NCI-H1092 (cell line): ENCODE measurements around the gene TYR.
"Not testable (repeated sequence)": the region's sequence is repeated elsewhere in the genome, so short reads cannot be mapped to it uniquely, and the experiment has no call there.

Experiments
- DNase-seq: peaks from one replicate; lab custom pipeline; 2025; lab: John Stamatoyannopoulos, UW

The TYR gene

DNA sequence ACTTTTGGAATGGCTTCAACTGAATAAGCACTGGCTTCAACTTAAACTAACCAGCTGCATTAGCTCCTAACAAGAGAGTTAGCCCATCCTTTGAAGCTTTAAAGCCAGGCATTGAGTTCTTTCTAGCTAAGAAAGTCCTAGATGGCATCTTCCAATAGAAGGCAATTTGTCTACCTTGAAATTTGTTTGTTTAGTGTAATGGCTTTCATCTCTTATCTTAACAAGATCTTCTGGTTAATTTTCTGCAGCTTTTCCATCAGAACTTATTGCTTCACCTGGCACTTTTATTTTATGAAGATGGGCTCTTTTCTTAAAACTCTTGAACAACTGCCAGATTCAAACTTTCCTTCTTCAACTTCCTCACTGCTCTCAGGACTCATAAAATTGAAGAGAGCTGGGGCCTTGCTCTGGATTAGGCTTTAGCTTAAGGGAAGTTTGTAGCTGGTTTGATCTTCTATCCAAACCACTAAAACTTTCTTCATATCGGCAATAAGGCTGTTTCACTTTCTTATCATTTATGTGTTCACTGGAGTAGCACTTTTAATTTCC lies 94.9 kb downstream of the TYR start:
- not testable (repeated sequence) for DNase-seq

DNA sequence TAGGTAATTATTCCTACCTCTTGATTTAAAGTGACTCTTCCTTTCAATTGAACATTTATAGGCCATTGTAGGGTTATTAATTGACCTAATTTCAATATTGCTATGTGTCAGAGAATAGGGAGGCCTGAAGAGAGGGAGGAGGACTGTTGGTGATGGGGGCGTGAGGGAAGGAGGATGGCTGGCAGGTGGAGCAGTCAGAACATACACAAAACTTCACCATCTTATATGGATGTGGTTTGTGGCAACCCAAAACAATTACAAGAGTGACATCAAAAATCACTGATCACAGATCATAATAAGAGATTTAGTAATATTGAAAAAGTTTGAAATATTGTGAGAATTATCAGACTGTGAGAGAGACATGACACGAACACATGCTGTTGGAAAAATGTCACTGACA lies 95.5 kb downstream of the TYR start:
- not testable (repeated sequence) for DNase-seq

DNA sequence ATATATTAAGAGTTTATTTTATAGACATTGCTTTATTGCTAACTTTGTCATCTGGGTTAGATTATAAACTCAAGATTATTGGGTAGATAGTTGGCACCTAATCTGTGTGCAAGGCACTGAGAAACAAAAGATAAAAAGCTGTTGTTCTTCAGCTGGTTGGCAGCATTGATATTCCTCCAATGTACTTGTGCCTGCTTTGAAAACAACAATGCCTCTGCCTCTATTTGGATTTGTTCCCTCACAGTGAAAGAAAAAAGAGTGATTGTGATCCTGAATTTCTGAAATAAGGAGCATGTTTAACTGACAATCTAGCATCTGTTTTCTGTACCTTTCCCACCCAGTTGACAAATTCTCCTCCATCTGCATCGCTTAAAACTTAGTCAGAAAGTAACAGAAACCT lies 98.3 kb downstream of the TYR start:
- no peak for DNase-seq

DNA sequence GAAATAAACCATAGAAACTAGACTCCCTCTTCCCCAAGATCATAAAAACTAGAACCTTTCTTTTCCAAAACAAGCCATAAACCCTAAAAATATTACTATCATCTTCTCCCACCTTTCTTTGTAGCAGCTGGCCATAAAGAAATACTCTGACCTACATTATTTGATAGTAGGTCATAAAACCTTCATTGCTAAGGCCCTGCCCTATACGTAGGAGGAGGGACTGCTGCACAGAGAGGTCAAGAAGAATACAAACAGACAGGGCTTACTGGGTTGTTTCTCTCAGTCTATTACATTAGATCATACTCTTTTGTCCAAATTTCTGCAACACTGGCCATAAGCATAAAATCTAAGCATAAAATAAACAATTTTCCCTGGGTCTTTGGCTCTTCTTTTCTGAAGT lies 101.5 kb downstream of the TYR start:
- no peak for DNase-seq

DNA sequence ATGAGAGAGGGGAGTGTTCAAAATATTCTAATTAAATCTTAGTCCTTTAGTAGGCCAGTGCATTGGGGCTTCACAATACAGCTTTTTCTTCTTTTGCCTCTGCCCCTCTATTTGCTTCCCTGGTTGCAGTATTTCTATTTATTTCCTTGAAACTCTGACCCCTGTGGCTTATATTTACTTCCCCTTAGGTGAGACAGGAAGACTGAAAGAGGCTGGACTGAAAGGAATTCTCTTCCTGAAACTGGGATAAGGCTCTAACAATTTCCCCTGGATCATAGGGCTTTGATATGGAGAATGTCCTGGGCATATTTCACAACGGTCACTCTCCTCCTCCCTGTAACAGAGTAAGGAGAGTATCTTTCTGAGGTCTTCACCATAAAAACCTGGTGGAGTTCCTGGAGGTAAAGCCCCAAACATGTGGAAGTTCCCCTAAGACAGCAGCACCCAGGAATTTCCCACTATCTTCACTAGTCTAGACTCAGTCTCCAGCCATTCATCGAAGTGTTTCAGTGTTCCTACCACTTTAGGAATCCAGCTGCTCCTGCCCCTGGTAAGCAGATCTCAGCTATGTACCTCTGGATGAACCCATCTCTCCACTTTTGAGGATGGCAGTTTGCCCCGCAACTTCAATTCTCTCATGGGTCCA lies 103.5 kb downstream of the TYR start:
- not testable (repeated sequence) for DNase-seq

DNA sequence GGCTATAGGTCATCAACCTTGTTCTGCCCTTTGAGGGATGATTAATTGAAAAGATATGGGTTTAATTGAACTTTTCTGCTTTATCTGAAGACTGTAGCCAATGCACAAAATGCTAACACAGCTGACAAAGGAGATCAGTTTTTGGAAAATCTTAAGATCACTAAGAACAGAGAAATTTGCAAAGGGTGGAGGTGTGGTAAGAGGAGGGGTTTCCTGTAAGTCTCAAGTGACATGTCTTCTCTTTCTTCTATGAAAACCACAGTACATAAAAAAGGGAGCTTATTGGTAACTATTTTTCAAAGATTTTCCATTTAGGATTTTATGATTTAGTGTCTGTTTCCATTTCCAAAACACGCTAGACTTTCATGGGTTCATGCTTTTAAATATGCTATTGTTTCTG lies 108.9 kb downstream of the TYR start:
- DNase-seq = not testable (repeated sequence)

DNA sequence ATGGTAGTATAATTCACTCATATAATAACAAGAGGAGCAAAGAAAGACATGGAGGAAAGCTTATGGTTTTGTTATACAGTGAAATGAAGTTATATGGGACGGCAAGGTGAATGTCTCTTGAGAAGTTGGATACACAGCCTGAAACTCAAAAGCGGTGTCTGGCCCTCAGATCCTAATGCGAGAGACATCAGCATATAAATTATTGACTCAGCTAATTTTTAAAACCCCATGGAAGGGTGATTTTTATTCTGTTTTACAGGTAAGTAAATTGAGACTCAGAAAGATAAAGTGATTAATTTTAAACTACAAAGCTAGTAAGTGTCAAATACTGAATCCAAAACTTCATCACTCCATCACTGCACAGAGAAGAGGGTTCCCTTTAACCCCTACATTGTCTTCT lies 110.3 kb downstream of the TYR start:
- not testable (repeated sequence) for DNase-seq

DNA sequence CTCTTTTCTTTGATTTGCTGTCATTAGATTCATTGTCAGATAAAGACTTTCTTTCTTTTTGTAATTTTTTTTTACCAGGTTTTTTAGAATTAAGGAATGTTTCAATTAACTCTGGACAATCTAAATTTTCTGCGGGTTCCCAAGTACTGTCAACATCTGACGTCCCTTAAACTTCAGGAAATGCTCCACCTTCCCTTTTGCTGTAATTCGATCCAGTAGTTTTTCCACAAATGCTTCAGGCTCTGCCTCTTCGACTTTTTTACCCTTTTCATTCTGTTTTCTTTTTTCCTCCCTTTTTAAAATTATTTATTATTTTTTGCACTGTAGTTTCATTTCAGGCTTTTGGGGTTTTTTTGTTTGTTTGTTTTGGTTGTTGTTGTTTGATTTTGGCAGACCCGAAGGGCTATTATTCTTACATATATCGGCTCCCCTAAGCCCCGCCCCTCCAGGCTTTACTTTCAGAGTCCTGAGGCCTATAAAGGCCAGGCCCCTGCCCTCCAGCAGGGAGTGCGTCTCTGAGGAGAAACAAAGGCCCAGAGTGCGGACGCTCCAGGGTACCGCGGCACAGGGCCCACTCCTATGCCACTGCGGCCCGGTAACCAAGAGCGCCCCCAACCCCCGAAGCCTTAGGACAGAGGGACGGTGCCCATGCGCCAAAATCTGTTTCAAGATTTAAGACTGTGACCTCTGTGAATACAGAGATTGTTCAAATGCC lies 116.4 kb downstream of the TYR start:
- no peak for DNase-seq

DNA sequence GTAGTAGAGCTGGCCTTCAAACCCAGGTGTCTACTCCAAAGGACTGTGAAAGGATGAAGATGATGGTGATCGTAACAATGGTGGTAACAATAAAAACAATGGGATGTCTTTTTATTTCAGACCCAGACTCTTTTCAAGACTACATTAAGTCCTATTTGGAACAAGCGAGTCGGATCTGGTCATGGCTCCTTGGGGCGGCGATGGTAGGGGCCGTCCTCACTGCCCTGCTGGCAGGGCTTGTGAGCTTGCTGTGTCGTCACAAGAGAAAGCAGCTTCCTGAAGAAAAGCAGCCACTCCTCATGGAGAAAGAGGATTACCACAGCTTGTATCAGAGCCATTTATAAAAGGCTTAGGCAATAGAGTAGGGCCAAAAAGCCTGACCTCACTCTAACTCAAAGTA lies 117.3 kb downstream of the TYR start:
- not testable (repeated sequence) for DNase-seq

DNA sequence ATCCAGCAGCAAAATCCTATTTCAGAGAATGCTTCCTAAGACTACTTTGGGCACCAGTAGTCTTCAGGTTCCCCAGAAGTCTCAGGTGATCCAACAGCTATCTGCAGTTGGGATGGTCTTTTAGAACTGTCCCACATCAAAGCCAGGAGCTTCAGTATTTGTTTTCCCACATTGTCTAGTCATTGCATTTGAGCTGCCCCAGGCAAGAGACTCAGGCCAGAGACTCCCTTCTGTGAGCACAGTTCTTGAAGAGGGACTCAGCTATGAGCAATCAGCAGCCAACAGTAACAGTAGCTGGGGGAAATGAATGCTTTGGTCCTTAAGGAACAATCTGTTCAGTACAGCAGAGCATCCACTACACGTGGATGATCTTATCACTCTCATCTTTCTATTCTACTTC lies 125.4 kb downstream of the TYR start:
- DNase-seq = not testable (repeated sequence)

DNA sequence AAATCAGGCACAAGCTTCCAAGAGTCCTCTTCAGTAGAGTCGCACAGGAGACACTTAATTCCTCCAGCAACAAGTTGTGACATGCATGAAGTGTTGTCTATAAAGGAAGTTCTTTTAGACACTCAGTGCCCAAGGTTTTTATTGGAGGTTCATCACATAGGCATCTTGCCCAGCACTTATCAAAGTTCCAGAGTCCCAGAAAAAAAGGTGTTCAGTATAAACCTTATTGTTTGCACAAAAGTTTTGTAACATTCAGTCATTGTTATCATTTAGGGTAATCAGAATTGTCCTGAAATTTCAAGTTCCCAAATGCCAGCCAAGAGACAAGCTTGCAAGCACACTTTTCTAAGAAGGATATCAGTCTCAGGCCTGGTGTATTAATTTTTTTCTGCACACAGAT lies 130.6 kb downstream of the TYR start:
- DNase-seq = not testable (repeated sequence)

DNA sequence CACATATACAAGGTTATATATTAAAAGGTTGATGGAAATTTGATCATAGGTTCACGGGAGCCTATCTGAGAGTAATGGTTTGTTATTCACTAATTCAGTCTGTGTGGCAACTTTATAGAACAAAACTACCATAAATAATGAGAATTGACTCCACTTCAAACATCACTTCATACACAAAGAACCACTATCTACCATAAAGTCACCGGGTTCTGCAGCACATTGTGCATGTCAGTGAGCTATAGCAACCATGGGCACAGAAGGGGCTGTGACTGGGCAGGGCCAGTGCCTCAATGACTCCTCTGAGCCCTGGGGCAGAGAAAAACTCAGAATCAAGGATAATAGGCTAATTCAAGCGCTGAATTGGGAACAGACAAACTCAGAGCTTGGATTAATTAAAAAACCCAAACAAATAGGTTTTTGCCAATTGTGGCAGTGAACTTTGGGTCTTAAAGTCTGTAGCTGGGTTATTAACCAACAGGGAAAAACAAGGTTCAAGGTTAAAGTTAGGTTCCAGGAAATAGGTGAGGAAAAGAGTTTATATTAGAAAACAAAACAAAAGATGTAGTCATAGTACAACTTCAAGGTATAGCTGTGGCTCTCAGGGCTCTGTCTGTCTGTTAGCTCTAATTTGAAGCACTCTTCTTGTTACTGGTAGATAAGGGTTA lies 131.8 kb downstream of the TYR start:
- DNase-seq = not testable (repeated sequence)

DNA sequence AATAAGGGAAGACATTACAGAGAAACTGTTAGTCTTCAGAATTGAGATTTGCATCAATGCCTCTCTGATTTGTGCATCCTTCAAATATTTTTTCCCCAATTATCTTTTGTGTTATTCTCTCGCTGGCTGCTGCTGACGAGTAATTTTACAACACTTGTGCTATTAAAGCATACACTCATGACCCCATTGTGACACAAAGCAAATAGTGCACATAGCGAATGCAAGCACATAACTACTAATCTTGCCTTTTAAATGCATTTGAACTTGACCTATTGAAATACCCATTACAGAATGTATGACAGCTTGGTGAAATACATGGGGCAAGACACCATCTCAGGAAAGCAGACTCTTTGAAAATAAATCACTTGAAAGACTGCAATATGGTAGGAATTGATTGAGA lies 132.9 kb downstream of the TYR start:
- DNase-seq = not testable (repeated sequence)

DNA sequence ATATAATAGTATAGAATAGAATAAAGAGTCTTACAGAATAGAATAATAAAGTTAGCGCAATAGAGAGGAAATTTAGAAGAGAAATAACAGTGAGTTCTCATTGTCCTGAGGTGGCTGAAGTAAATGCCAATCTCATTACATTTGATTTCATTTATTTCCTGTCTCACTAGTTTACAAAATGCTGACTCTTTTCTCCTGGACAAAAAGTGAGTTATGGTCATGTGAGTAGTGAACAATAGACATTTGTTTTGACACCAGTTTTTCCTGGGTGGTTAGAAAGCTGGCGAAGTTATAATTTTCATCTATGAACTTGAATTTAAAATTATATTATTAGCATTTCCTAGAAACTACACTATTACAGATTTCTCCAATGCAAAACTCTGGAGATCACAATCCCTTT lies 143.7 kb downstream of the TYR start:
- DNase-seq = no peak

DNA sequence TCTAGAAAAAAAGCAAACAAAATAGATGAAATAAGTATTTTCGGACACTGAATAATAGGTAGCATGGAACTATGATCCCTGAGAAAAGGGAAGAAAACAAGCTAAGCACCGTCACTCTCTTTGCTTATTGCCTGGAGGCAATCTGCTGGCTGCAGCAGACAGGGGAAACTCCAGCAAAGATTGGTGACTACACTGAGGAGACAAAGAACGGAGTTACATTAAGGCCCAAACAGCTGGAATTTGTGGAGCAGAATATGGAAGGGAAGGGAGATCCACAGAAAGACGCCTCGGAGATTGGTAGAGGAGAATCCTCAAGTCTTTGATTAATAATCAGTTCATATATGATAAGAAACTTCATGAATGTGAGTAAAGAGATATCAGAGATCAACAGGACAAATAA lies 150.2 kb downstream of the TYR start:
- DNase-seq = no peak

DNA sequence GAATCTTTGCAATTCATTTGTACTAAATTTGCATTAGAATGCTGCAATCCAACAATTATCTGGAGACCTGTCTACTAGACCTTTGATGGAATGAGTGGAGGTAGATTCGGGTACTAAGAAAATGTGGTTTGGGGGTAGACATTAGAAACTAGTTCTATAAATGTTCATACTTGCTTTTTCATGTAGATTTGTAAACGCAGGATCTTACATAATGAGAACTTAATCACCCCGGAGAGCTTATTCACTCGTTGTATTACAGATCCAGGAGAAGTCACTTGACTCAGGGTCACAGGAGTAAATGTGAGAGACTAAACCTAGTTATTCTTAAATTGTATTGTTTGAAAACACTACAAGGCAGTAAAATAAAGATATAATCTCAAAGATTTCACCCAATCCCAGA lies 154.3 kb downstream of the TYR start:
- DNase-seq = not testable (repeated sequence)

DNA sequence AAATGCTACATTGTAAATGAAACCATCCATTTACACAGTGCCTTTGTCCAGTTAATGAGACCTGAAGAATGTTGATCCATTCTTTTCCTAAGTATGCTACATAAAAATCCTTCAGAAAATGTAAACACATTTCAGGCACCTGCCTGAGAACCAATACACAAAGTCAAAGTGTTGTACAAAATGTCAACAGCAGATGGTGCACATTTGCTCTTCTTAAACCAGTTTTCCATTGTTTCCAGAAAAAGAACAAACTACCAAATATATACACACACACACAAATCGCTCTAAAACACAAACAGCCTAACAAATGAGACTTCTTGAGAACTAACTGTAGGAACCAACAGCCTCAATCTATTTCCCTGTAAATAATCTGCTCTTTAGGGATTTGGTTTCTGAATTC lies 156.0 kb downstream of the TYR start:
- DNase-seq = not testable (repeated sequence)

DNA sequence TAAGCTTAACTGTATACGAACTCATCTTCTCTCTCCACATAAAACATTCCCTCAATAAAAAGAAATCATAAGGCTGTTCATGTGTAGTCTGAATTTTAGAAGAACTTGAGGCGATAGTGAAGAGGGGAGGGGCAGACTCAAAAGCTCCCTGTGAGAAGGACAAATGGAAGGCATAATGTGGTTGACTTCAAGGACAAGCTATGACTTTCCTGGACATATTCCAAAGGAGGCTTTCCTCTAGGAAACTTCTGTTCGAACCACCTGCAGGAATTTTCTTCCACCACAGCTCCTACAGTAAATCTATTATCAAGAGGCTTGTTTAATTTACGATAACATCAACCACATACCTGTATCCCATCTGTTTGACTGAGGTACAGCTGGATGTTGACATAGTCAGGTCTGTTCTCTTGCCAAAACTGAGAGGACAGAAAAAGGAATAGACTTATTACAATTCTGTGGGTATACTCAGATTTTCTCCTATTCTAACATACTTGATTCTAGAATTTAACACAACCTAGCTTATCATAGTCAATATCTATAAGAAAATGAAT lies 159.5 kb downstream of the TYR start:
- DNase-seq = not testable (repeated sequence)

DNA sequence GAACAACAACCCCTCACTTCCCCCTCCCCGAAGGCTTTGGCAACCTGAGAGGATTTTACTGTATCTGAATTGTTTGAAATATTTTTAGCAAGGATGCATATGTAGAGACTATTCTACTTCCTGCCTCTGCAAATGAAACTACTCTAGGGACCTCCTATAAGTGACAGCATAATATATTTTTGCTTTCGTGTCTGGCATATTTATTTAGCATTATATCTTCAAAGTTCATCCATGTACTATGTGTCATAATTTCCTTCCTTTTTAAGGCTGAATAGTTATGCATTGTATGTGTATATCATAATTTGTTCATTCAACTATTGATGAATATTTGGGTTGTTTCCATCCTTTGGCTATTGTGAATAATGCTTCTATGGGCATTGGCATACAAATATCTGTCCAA lies 160.4 kb downstream of the TYR start:
- DNase-seq = not testable (repeated sequence)

DNA sequence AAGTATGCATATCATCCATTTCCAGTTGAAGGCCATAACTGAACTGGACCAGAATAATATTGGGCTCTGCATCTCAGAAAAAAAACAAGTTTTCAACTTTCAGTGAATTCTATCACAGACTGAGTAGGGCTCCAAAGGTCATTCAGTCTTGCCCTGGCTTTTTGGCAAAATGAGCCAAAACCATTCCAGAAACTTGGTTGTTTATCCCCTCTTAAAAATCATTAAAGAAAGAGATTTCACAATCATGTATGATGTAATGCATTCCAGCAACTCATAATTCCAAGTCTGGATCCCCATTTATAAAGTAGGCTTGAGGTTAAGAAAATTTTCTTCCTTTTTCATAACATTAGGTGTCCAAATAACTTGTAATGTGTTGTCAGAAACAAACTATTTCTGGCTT lies 162.8 kb downstream of the TYR start:
- not testable (repeated sequence) for DNase-seq

DNA sequence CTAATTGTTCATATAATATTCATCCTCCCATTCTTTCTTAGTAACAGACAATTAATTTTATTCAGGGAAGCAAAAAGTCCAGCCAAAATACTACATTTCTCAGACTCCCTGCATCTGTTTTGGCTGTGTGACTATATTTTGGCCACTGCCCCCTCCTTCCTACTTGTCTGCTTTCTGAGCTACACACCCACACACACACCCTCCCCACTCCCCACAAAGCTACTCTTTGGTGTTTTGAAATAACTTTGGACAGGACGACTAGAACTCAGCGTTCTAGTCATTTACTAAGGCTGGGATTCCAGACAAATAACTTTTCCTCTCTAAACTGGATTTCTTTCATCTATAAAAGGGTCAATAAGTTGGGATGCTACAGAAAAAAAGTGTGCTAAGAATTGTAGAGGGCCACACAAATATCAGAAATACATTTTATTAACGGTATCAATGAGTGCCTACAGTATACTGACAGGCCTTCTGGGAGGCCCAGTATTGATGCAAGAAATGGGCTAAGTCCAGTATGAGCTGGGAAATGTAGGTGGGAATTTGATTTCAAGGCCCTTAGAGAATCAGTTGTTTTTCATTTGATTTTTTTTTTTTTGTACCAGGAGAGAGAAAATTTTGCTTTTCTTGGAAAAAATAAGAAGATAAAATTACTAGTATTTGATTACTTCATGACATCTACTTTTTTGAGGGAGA lies 165.4 kb downstream of the TYR start:
- DNase-seq = not testable (repeated sequence)
